ENCODE measurements around the gene CEACAM8.
"Not testable (repeated sequence)": the region's sequence is repeated elsewhere in the genome, so short reads cannot be mapped to it uniquely, and the experiment has no call there.

The CEACAM8 gene

DNA sequence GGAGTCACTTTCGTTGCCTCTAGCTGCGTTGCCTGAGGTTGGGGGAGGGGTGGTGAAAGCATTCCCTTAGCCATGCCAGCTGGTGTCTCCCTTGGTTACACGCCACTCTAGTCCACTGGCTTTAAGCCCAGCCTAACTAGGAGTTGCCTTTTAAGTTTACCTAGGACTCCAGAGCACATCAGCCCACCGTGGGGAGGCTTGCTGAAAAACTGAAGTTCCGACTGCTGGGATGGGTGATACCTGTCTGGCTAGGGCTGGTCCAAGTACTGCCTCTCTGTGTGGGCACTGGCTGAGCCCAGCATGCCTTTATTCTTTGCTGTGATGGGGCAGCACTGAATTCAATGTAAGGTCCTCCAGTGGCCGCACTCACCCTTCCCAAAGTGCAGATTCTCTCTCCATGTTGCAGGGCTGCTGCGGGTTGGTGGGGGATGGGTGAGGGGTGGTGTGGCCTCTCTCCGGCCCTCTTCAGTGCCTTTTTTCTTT, 54.6 kb downstream of the CEACAM8 start:
- DNase-seq (ENCODE audit: low spot score): no peak

DNA sequence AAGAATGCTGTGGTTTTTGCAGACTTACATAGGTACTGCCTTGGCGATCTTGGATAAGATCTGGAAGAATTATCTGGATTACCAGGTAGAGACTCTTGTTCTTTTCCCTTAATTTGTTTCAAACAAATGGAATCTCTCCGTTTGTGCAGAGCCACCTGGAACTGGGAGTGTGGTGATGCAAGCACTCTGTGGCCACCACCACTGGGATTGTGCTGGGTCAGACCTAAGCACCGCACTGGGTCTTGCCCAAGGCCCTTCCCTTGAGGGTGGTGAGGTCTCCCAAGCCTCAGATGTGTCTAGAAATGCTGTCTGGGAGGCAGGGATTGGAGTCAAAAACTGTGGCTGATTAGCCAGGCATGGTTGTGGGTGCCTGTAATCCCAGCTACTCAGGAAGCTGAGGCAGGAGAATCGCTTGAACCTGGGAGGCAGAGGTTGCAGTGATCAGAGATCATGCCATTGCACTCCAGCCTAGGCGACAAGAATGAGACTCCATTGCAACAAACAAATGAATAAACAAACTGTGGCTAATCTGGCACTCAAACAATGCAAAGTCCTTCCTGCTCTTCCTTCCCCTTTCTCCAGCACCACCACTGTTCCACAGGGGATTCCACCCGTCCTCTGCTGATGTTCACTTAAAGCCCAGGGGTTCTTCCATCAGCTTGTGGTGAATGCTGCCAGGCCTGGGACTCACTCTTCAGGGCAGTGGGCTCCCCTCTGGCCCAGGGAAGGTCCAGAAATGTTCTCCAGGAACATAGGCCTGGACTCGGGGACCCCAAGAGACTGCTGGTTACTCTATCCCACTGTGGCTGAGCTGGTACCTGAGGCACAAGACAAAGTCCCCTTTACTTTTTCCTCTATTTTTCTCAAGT, 55.6 kb downstream of the CEACAM8 start:
- no peak for DNase-seq (ENCODE audit: low spot score)

GRCh38 chr19:42535276-42535675, 59.4 kb downstream of the CEACAM8 start:
- DNase-seq (ENCODE audit: low spot score): not testable (repeated sequence)

- DNase-seq (ENCODE audit: low spot score): no peak
Observed at GRCh38 chr19:42534391-42534790, 60.3 kb downstream of the CEACAM8 start.

DNA sequence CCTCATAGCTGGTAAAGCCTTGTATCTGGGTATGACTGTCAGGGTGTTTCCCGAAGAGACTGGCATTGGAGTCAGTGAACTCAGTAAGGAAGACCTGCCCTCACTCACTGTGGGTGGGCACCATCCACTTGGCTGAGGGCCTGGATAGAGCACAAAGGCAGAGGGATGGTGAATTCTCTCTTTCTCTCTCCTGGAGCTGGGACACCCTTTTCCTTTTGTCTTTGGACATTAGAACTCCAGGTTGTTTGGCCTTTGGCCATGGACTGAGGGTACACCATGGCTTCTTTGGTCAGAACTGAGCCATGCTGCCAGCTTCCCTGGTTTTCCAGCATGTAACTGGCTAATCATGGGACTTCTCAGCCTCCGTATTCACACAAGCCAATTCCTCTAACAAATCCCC, 61.8 kb downstream of the CEACAM8 start:
- no peak for DNase-seq (ENCODE audit: low spot score)

DNA sequence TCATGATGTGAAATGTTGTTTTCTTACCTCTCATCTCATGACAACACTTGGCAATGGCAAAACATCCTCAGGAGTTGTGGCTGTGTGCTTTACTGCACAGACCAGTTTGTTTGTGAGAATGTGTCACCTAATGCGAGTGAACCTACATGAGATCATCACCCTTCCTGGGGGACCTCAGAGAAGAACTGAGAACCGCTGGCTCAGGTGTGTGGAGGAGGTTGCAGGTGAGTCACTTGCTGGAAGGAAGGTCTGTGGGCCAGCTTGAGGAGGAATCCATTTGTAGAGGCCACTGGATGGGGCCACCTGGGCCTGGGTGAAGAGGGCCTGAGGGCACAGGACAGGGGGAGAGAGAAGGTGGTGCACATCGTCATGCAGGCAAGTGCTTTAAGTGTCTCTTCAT, 63.4 kb downstream of the CEACAM8 start:
- DNase-seq (ENCODE audit: low spot score): no peak
